Type B pancreatic cell (in vitro differentiated cells): ENCODE data around the gene MATN3. TPM values are rescaled to one million over a fixed set of nuclear protein-coding genes. Genes with fewer than 3 reads are reported as not detected.
A peak's percentile ranks its signal among the peaks of the same experiment; 100 is the strongest.

ENCODE experiments used
- DNase-seq: peaks from one replicate; pipeline ENCODE4 v3.0.0; 2021; ENCODE audit warnings: mixed read lengths; ENCODE audit not compliant: unreplicated experiment; ENCODE audit errors: extremely low spot score
- H3K27ac Mint-ChIP-seq: 2 replicates; pipeline ENCODE4 v1.8.0; 2021; ENCODE audit warnings: mild to moderate bottlenecking, mixed read lengths
- H3K27me3 Mint-ChIP-seq: 2 replicates; pipeline ENCODE4 v1.8.0; 2021; ENCODE audit warnings: mixed read lengths
- H3K36me3 Mint-ChIP-seq: 2 replicates; pipeline ENCODE4 v1.8.0; 2021; ENCODE audit warnings: mixed read lengths
- H3K4me1 Mint-ChIP-seq: one replicate; pipeline ENCODE4 v1.8.0; 2021; ENCODE audit warnings: mixed read lengths; ENCODE audit not compliant: unreplicated experiment
- H3K4me3 Mint-ChIP-seq: 2 replicates; pipeline ENCODE4 v1.8.0; 2021; ENCODE audit warnings: mild to moderate bottlenecking, mixed read lengths
- H3K9me3 Mint-ChIP-seq: 2 replicates; pipeline ENCODE4 v1.8.0; 2021; ENCODE audit warnings: mixed read lengths
- CTCF ChIP-seq: fragments of 200-600 bp; sonication (generic); conservative IDR thresholded peaks from 2 replicates; pipeline ENCODE4 v1.5.0; 2021; ENCODE audit warnings: antibody characterized with exemption, mild to moderate bottlenecking
- total RNA-seq: library from RNA; stranded (reverse); gene quantifications from 2 replicates; pipeline ENCODE4 v1.2.1, GENCODE V29; 2021; ENCODE audit warnings: low replicate concordance

MATN3 gene
- total RNA-seq, 1 donor from 2014 or later = 3.0 TPM

GRCh38 chr2:20011276-20012031 is 1.0 kb downstream of the MATN3 start:
- no peak for TF ChIP-seq CTCF

GRCh38 chr2:20008703-20009102 is 3.8 kb downstream of the MATN3 start:
- Mint-ChIP-seq H3K9me3 (peaks cover 2% of the 10 kb centered on the region), H3K4me1 (peaks cover 14% of the 10 kb centered on the region), H3K4me3 (no peak overlapping the region), H3K27me3 (peaks cover 39% of the 10 kb centered on the region), H3K36me3 (peaks cover under 1% of the 10 kb centered on the region), H3K27ac (no peak overlapping the region)
- no peak for TF ChIP-seq CTCF
- no peak for DNase-seq

More at GRCh38 chr2:20011276-20012031, 1.0 kb downstream of the MATN3 start:
- Mint-ChIP-seq H3K36me3 (peaks cover 3% of the 10 kb centered on the region), H3K9me3 (peaks cover 12% of the 10 kb centered on the region), H3K4me1 (peaks cover 14% of the 10 kb centered on the region), H3K27me3 (peaks cover 48% of the 10 kb centered on the region), H3K27ac (peak overlapping the region; percentile 65), H3K4me3 (peak overlapping the region; percentile 85)
- no peak for DNase-seq

DNA sequence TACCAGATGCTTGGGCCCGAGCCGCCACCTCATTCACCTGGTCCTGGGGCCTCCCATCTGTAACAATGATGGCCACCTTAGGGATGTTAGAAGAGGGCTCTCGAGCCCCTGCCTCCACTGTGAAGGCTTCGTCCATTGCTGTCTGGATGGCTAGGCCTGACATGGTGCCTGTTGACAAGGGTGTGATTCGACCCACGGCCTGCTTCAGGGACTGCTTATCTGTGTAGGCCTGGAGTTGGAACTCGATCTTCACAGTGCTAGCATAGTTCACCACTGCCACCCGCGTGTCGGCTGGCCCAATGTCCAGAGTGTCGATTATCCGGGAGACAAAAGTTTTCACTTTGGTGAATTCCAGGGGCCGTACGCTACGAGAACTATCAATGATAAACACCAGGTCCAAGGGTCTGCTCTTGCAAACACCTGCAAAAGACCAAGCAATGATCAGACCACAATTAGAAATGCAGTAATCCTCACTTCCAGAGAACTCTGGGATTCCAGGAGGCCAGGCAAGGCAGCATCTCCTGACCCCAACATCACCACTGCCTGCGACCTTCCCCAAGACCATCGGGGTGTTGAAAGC is 6.5 kb downstream of the MATN3 start:
- no peaks in the 10 kb centered on the region for H3K9me3 Mint-ChIP-seq
- H3K36me3 Mint-ChIP-seq = no peaks in the 10 kb centered on the region
- no peak for DNase-seq
- H3K27me3 Mint-ChIP-seq = peaks cover 19% of the 10 kb centered on the region
- no peak overlapping the region for H3K4me3 Mint-ChIP-seq
- no peak for TF ChIP-seq CTCF
- no peaks in the 10 kb centered on the region for H3K4me1 Mint-ChIP-seq
- no peak overlapping the region for H3K27ac Mint-ChIP-seq

DNA sequence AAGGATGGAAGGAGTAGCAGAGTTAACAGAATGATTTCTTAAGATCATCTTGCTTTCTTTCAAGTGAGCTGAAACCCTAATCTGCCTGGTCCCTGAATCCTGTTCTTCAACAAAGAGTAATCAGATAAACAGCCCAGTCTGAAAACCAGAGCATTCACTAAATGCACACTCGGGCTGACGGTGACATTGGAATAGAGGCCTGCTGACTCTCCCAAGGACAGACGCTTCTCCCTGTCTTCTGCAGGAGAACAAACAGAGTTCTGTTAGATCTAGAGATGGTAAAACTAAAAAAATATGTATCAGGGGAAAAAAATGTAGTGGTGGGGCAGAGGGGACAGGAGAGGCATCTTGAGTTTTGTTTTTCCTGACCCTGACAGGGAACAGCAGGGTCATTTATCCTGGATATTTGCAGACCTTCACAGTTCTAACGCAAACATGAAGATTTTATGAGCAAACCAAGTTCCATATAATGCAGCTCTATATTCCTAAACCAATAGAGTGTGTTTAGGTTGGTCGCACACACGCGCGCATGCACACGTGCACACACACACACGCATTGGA is 7.3 kb downstream of the MATN3 start:
- TF ChIP-seq CTCF = no peak
- DNase-seq = no peak
- Mint-ChIP-seq H3K36me3 (no peaks in the 10 kb centered on the region), H3K4me3 (no peak overlapping the region), H3K4me1 (no peaks in the 10 kb centered on the region), H3K27ac (no peak overlapping the region), H3K9me3 (no peaks in the 10 kb centered on the region), H3K27me3 (peaks cover 11% of the 10 kb centered on the region)

DNA sequence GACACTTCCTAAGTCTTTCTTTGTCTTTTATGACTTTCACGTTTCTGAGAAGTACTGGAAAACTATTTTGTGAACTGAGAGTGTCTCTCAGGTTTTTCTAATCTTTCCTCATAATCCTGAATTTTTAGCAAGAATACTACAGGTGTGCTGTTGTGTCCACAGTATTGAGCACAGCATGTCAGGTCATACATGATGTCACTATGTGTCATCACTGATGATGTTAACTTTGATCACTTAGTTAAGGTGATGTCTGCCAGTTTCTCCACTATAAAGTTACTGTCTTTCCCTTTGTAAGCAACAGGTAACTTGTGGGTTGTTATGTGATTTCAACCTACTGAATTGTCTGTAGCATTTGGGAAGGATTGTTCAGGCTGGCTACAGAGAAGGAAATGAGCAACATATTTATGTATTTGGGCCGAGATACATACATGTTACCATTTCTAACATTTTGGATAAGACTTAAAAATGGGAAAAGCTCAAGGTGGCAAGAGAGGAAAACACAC is 11.1 kb downstream of the MATN3 start:
- Mint-ChIP-seq H3K27me3 (peaks cover 4% of the 10 kb centered on the region), H3K9me3 (no peaks in the 10 kb centered on the region), H3K4me1 (no peaks in the 10 kb centered on the region), H3K36me3 (no peaks in the 10 kb centered on the region), H3K4me3 (no peak overlapping the region), H3K27ac (no peak overlapping the region)
- TF ChIP-seq CTCF = no peak
- DNase-seq = no peak
